Measurements from ENCODE around the gene MBD5. TPM values are rescaled to one million over a fixed set of nuclear protein-coding genes. Genes with fewer than 3 reads are reported as not detected.

MBD5 gene
- total and polyA plus RNA-seq, 4 donors = 27.7 to 58.6 (median 37.8) TPM

DNA sequence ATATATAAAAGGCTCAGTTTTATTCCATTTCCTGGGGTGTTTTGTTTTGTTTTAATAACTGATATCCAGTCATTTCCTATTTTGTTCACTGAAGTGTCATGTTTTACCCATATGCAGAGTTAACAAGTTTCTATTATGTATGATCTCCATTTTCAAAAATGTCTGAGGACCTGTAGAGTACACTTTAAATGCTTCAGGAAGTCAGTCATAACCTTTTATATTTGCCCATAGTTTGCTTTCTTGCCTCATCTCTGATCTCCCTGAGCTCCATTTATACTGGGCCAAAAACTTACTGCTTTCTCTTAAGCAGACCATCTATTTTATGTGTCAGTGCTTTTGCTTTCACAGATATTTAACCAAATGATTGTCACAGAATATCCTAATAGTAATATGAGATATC lies 278.7 kb downstream of the MBD5 start:
- Histone ChIP-seq H3K36me3 (ENCODE audit: control insufficient read depth, insufficient read depth, low read length) (no peaks in the 10 kb centered on the region), H3K4me3 (ENCODE audit: low read depth, low read length) (no peak overlapping the region), H3K27ac (ENCODE audit: low read depth, low read length) (no peak overlapping the region), H3K27me3 (ENCODE audit: control insufficient read depth, insufficient read depth, low read length) (no peaks in the 10 kb centered on the region), H3K9me3 (ENCODE audit: control insufficient read depth, insufficient read depth, low read length) (no peaks in the 10 kb centered on the region), H3K4me1 (ENCODE audit: control insufficient read depth, insufficient read depth, low read length) (no peaks in the 10 kb centered on the region)
- no peak for DNase-seq (ENCODE audit: low read depth in 4 of 6, low spot score in 6 of 6)

DNA sequence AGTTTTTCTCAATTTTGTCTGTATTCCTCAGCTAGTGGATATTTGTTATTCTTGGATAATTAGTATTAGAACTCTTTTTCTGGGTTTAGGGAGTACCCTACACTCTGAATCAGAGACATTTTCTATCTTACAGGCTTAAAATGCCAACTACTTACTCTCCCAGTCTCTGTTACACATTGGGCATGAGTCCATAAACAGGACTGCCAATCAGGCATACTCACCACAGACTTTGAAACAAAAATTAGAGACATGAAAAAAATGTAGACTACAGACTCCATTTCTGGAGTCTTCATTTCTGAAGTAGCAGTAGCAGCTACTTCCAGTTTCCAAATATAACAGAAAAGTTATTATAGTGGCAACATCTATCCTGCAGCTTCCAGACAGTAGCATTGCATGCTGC lies 279.7 kb downstream of the MBD5 start:
- peak in 1 of 6 donors; percentile 66 for DNase-seq (ENCODE audit: low read depth in 4 of 6, low spot score in 6 of 6)
- Histone ChIP-seq H3K9me3 (ENCODE audit: control insufficient read depth, insufficient read depth, low read length) (no peaks in the 10 kb centered on the region), H3K36me3 (ENCODE audit: control insufficient read depth, insufficient read depth, low read length) (no peaks in the 10 kb centered on the region), H3K27me3 (ENCODE audit: control insufficient read depth, insufficient read depth, low read length) (no peaks in the 10 kb centered on the region), H3K4me1 (ENCODE audit: control insufficient read depth, insufficient read depth, low read length) (no peaks in the 10 kb centered on the region), H3K27ac (ENCODE audit: low read depth, low read length) (no peak overlapping the region), H3K4me3 (ENCODE audit: low read depth, low read length) (no peak overlapping the region)

DNA sequence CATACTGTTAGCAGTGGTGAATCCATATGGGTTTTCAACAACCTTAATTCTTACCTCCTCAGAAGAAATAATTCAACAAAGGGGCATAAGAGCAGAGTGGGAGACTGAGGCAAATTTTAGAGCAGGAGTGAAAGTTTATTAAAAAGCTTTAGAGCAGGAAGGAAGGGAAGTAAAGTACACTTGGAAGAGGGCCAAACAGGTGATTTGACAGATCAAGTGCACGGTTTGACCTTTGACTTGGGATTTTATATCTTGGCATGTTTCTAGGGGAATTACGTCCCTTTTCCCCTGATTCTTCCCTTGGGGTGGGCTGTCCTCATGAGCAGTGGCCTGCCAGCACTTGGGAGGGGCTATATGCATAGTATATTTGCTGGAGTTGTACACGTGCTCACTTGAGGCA lies 280.5 kb downstream of the MBD5 start:
- Histone ChIP-seq H3K9me3 (ENCODE audit: control insufficient read depth, insufficient read depth, low read length) (no peaks in the 10 kb centered on the region), H3K27me3 (ENCODE audit: control insufficient read depth, insufficient read depth, low read length) (no peaks in the 10 kb centered on the region), H3K27ac (ENCODE audit: low read depth, low read length) (no peak overlapping the region), H3K4me1 (ENCODE audit: control insufficient read depth, insufficient read depth, low read length) (no peaks in the 10 kb centered on the region), H3K4me3 (ENCODE audit: low read depth, low read length) (no peak overlapping the region), H3K36me3 (ENCODE audit: control insufficient read depth, insufficient read depth, low read length) (no peaks in the 10 kb centered on the region)
- 75% methylated on average over 2 of the region's 3 CpGs for WGBS (ENCODE audit: insufficient coverage)
- no peak for DNase-seq (ENCODE audit: low read depth in 4 of 6, low spot score in 6 of 6)

DNA sequence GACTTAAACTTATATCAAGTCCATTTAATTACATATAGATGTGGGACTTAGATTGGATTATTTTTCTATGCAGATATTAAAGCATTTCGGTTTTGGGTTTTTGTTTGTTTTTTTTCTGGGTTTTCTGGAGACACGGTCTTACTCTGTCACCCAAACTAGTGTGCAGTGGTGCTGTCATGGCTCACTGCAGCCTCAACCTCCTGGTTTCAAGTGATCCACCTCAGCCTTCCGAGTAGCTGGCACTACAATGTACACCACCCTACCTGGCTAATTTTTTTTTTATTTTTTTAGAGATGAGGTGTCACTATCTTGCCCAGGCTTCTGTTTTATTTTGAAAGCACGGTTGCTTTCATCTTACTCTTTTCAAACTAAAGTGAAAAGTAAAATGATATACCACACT lies 281.6 kb downstream of the MBD5 start:
- Histone ChIP-seq H3K9me3 (ENCODE audit: control insufficient read depth, insufficient read depth, low read length) (no peaks in the 10 kb centered on the region), H3K36me3 (ENCODE audit: control insufficient read depth, insufficient read depth, low read length) (no peaks in the 10 kb centered on the region), H3K27ac (ENCODE audit: low read depth, low read length) (no peak overlapping the region), H3K27me3 (ENCODE audit: control insufficient read depth, insufficient read depth, low read length) (no peaks in the 10 kb centered on the region), H3K4me1 (ENCODE audit: control insufficient read depth, insufficient read depth, low read length) (no peaks in the 10 kb centered on the region), H3K4me3 (ENCODE audit: low read depth, low read length) (no peak overlapping the region)
- no peak for DNase-seq (ENCODE audit: low read depth in 4 of 6, low spot score in 6 of 6)
- WGBS (ENCODE audit: insufficient coverage) = no CpG with 5 or more reads among the region's 4 CpGs

DNA sequence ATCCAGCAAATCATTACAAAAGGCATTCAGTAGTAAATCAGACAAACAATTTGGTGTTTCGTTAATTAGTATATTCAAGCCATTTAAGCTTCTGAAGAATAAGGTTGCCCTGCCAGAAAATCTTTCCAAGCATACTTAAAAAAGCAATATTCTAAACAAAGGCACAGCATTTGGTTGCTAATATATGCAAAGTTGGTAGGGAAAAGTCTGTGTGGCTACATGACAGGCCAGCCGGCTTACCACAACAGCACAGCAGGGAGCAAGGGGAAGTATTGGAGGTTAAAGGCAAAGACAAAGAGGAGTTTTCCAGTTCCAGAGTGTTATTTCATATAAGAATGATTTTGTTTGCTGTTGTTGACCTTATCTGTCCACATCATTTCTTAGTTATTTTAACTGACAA lies 282.3 kb downstream of the MBD5 start:
- no peaks in the 10 kb centered on the region for H3K9me3 ChIP-seq (ENCODE audit: control insufficient read depth, insufficient read depth, low read length)
- H3K27me3 ChIP-seq (ENCODE audit: control insufficient read depth, insufficient read depth, low read length) = no peaks in the 10 kb centered on the region
- no peak overlapping the region for H3K4me3 ChIP-seq (ENCODE audit: low read depth, low read length)
- H3K27ac ChIP-seq (ENCODE audit: low read depth, low read length) = no peak overlapping the region
- DNase-seq (ENCODE audit: low read depth in 4 of 6, low spot score in 6 of 6) = peak in 2 of 6 donors; percentile 56 to 83
- WGBS (ENCODE audit: insufficient coverage) = 14% methylated on average over 1 of the region's 2 CpGs
- H3K36me3 ChIP-seq (ENCODE audit: control insufficient read depth, insufficient read depth, low read length) = no peaks in the 10 kb centered on the region
- H3K4me1 ChIP-seq (ENCODE audit: control insufficient read depth, insufficient read depth, low read length) = no peaks in the 10 kb centered on the region

DNA sequence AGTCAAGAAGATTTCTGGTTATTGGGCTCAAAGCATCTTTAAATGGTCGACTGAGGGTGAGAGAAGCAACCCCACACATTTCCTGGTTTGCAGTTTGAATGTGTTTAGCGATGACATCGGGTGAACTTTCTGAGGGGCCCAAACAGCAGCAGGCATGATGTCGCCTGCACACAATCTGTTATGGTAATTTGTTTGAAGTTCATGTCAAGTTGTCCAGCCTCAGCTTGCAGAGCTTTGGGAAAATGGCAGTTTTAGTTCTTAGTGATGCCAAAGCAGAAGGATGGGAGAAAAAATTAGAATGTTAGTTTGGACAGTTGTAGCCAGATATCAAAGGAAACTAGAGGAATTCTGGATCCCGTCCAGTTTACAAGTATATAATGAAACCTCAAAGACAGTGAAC lies 284.6 kb downstream of the MBD5 start:
- H3K36me3 ChIP-seq (ENCODE audit: control insufficient read depth, insufficient read depth, low read length) = no peaks in the 10 kb centered on the region
- 50% methylated on average over 5 of the region's 5 CpGs for WGBS (ENCODE audit: insufficient coverage)
- DNase-seq (ENCODE audit: low read depth in 4 of 6, low spot score in 6 of 6) = peak in 1 of 6 donors; percentile 45
- no peak overlapping the region for H3K27ac ChIP-seq (ENCODE audit: low read depth, low read length)
- H3K4me1 ChIP-seq (ENCODE audit: control insufficient read depth, insufficient read depth, low read length) = no peaks in the 10 kb centered on the region
- H3K9me3 ChIP-seq (ENCODE audit: control insufficient read depth, insufficient read depth, low read length) = peaks cover 2% of the 10 kb centered on the region
- no peak overlapping the region for H3K4me3 ChIP-seq (ENCODE audit: low read depth, low read length)
- no peaks in the 10 kb centered on the region for H3K27me3 ChIP-seq (ENCODE audit: control insufficient read depth, insufficient read depth, low read length)

DNA sequence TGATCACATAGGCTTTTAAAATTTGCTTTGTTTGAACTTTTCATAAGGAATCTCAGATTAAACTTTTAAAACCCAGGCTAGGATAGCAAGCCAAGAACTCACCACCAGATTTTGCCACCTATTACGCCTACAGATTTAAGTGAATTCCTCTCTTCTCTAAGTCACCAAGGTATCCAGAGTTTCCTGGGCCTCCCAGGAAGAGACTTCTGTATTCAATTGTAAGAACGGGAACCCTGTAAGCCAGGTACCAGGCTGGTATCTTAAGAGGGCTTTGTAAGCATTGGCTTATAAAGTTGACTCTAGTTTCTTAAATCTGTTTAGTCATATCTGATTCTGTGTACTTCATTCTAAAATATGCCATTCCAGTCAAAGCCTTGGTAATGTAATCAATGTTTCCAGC lies 285.1 kb downstream of the MBD5 start:
- 100% methylated on average over 1 of the region's 2 CpGs for WGBS (ENCODE audit: insufficient coverage)
- Histone ChIP-seq H3K27me3 (ENCODE audit: control insufficient read depth, insufficient read depth, low read length) (no peaks in the 10 kb centered on the region), H3K4me3 (ENCODE audit: low read depth, low read length) (no peak overlapping the region), H3K4me1 (ENCODE audit: control insufficient read depth, insufficient read depth, low read length) (no peaks in the 10 kb centered on the region), H3K27ac (ENCODE audit: low read depth, low read length) (no peak overlapping the region), H3K36me3 (ENCODE audit: control insufficient read depth, insufficient read depth, low read length) (no peaks in the 10 kb centered on the region), H3K9me3 (ENCODE audit: control insufficient read depth, insufficient read depth, low read length) (peaks cover 2% of the 10 kb centered on the region)
- no peak for DNase-seq (ENCODE audit: low read depth in 4 of 6, low spot score in 6 of 6)

DNA sequence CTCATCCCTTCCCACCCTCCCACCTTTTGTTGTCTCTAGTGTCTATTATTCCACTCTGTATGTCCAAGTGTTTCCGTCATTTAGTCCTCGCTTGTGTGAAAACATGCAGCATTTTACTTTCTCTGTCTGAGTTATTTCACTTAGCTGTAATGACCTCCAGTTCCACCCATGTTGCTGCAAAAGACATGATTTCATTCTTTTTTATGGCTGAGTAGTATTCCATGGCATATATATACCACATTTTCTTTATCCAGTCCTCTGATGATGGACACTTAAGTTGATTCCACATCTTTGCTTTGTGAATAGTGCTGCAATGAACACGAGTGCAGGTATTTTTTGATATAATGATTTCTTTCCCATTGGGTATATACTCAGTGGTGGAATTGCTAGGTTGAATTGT lies 296.7 kb downstream of the MBD5 start:
- Histone ChIP-seq H3K9me3 (ENCODE audit: control insufficient read depth, insufficient read depth, low read length) (peaks cover 2% of the 10 kb centered on the region), H3K4me3 (ENCODE audit: low read depth, low read length) (no peak overlapping the region), H3K27me3 (ENCODE audit: control insufficient read depth, insufficient read depth, low read length) (no peaks in the 10 kb centered on the region), H3K27ac (ENCODE audit: low read depth, low read length) (no peak overlapping the region), H3K36me3 (ENCODE audit: control insufficient read depth, insufficient read depth, low read length) (no peaks in the 10 kb centered on the region), H3K4me1 (ENCODE audit: control insufficient read depth, insufficient read depth, low read length) (no peaks in the 10 kb centered on the region)
- WGBS (ENCODE audit: insufficient coverage) = no CpG with 5 or more reads among the region's 3 CpGs
- no peak for DNase-seq (ENCODE audit: low read depth in 4 of 6, low spot score in 6 of 6)

DNA sequence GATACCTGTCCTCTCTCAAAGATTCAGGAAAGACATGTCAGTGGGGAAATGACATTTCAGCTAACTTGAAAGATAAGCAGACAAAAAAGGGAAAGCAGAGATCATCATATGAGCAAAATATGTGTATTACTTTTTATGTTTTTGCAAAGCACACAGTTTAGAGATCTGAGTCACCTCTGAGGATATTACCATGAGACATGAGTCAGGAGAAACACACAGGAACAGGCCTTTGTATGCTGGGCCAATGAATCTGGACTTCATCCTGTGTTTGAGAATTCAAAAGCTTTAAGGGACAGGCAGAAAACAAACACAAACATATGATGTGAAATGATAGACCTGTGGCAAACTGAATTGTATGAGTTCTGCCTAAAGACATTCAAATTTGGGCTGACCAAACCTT lies 317.6 kb downstream of the MBD5 start:
- H3K27ac ChIP-seq (ENCODE audit: low read depth, low read length) = no peak overlapping the region
- H3K4me1 ChIP-seq (ENCODE audit: control insufficient read depth, insufficient read depth, low read length) = no peaks in the 10 kb centered on the region
- DNase-seq (ENCODE audit: low read depth in 4 of 6, low spot score in 6 of 6) = no peak
- no peak overlapping the region for H3K4me3 ChIP-seq (ENCODE audit: low read depth, low read length)
- peaks cover 8% of the 10 kb centered on the region for H3K9me3 ChIP-seq (ENCODE audit: control insufficient read depth, insufficient read depth, low read length)
- no peaks in the 10 kb centered on the region for H3K27me3 ChIP-seq (ENCODE audit: control insufficient read depth, insufficient read depth, low read length)
- peaks cover 4% of the 10 kb centered on the region for H3K36me3 ChIP-seq (ENCODE audit: control insufficient read depth, insufficient read depth, low read length)

DNA sequence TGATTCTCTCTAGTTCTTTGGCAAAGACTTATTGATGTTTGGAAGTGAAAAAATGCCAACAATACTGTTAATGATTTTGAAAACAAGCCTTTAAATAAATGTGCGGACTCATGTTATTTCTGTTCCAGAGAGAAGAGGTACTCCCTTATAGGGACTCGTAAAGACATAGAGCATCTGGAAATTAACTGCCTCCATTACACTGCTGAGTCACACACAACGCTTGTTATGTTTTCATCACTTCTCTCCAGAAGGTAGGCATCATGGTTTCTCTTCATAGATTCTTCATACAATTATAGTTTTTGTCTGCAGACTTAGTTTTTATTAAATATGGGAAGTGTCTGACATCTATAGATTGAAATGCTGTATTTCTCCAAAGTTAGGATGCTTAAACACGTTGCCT lies 321.2 kb downstream of the MBD5 start:
- no peak for DNase-seq (ENCODE audit: low read depth in 4 of 6, low spot score in 6 of 6)
- no peak overlapping the region for H3K27ac ChIP-seq (ENCODE audit: low read depth, low read length)
- no peaks in the 10 kb centered on the region for H3K27me3 ChIP-seq (ENCODE audit: control insufficient read depth, insufficient read depth, low read length)
- no peaks in the 10 kb centered on the region for H3K36me3 ChIP-seq (ENCODE audit: control insufficient read depth, insufficient read depth, low read length)
- no peak overlapping the region for H3K4me3 ChIP-seq (ENCODE audit: low read depth, low read length)
- H3K4me1 ChIP-seq (ENCODE audit: control insufficient read depth, insufficient read depth, low read length) = no peaks in the 10 kb centered on the region
- WGBS (ENCODE audit: insufficient coverage) = no CpG with 5 or more reads among the region's 4 CpGs
- peaks cover 8% of the 10 kb centered on the region for H3K9me3 ChIP-seq (ENCODE audit: control insufficient read depth, insufficient read depth, low read length)

DNA sequence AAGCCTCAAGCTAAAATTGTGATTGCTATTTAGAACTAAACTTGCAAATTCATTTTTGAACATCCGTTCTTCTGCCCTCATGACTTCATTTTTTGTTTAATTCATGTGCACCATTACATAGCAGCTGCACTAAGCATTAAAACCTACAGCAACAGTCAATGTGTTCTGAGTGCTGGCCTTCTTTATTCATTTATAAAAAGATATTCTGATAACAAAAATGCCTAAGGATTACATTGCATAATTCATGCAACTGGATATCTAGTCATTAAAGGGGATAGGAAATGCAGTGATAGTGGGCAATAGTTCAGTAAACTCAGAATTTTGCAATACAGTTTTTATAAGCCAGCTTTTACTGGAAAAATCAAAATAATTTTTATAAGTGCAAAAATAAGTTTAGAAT lies 329.3 kb downstream of the MBD5 start:
- no CpG with 5 or more reads among the region's 1 CpG for WGBS (ENCODE audit: insufficient coverage)
- no peak for DNase-seq (ENCODE audit: low read depth in 4 of 6, low spot score in 6 of 6)
- H3K27ac ChIP-seq (ENCODE audit: low read depth, low read length) = no peak overlapping the region

More for the DNA sequence above, 329.3 kb downstream of the MBD5 start:
- no peaks in the 10 kb centered on the region for H3K4me1 ChIP-seq (ENCODE audit: control insufficient read depth, insufficient read depth, low read length)
- no peaks in the 10 kb centered on the region for H3K36me3 ChIP-seq (ENCODE audit: control insufficient read depth, insufficient read depth, low read length)
- H3K27me3 ChIP-seq (ENCODE audit: control insufficient read depth, insufficient read depth, low read length) = no peaks in the 10 kb centered on the region
- H3K4me3 ChIP-seq (ENCODE audit: low read depth, low read length) = no peak overlapping the region
- no peaks in the 10 kb centered on the region for H3K9me3 ChIP-seq (ENCODE audit: control insufficient read depth, insufficient read depth, low read length)
